Calu3 (cell line): ENCODE measurements around the gene PDCD6IP. TPM values are rescaled to one million over a fixed set of nuclear protein-coding genes. Genes with fewer than 3 reads are reported as not detected.
"Not testable (repeated sequence)": the region's sequence is repeated elsewhere in the genome, so short reads cannot be mapped to it uniquely, and the experiment has no call there.

Experiments
- BruUV-seq: library from RNA; stranded (reverse); fragments of 400-500 nt; replicated peaks from 2 replicates; lab custom pipeline; 2021; lab: Mats Ljungman, UMichigan
- CTCF ChIA-PET: fragments of 300-600 bp; sonication (Branson Sonifier 250); formaldehyde crosslinking; loops from one replicate; lab custom pipeline; 2022; ENCODE audit warnings: antibody characterized with exemption; lab: Charles Lee
- DNase-seq: peaks from one replicate; pipeline ENCODE4 v3.0.0; 2022
- H3K27ac Mint-ChIP-seq: one replicate; pipeline ENCODE4 v1.8.0; 2022; ENCODE audit warnings: mixed read lengths; ENCODE audit not compliant: unreplicated experiment
- H3K27me3 Mint-ChIP-seq: one replicate; pipeline ENCODE4 v1.8.0; 2022; ENCODE audit warnings: mixed read lengths; ENCODE audit not compliant: unreplicated experiment
- H3K36me3 Mint-ChIP-seq: one replicate; pipeline ENCODE4 v1.8.0; 2022; ENCODE audit warnings: mild to moderate bottlenecking, moderate library complexity, mixed read lengths; ENCODE audit not compliant: insufficient read depth, unreplicated experiment
- H3K4me1 Mint-ChIP-seq: one replicate; pipeline ENCODE4 v1.8.0; 2022; ENCODE audit warnings: mild to moderate bottlenecking, low read depth, mixed read lengths; ENCODE audit not compliant: unreplicated experiment
- H3K4me3 Mint-ChIP-seq: one replicate; pipeline ENCODE4 v1.8.0; 2022; ENCODE audit warnings: mild to moderate bottlenecking, low read depth, moderate library complexity, mixed read lengths; ENCODE audit not compliant: unreplicated experiment
- H3K9me3 Mint-ChIP-seq: one replicate; pipeline ENCODE4 v1.8.0; 2022; ENCODE audit warnings: low read depth, mixed read lengths; ENCODE audit not compliant: unreplicated experiment
- CTCF ChIP-seq: fragments of 200-600 bp; IDR thresholded peaks from one replicate; pipeline ENCODE4 v1.8.0; 2022; ENCODE audit warnings: antibody characterized with exemption; ENCODE audit not compliant: unreplicated experiment
- intact Hi-C: fragments of 100-400 bp; cut with micrococcal nuclease; formaldehyde crosslinking; loops from one replicate; pipeline ENCODE4 v1.10.0; 2022; ENCODE audit not compliant: unreplicated experiment
- total RNA-seq: library from RNA; stranded (reverse); gene quantifications from 2 replicates; pipeline ENCODE4 v1.2.3, GENCODE V29; 2022

PDCD6IP gene
- total RNA-seq, 1 experiment from 2014 or later, result 213 TPM

GRCh38 chr3:33839283-33839682 lies 40.9 kb downstream of the PDCD6IP start:
- no TSS peak for BruUV-seq
- no peak overlapping the region for H3K4me3 Mint-ChIP-seq

GRCh38 chr3:33840179-33840578 lies 41.7 kb downstream of the PDCD6IP start:
- CTCF ChIA-PET, result no interaction called here
- TF ChIP-seq CTCF, result no peak
- Mint-ChIP-seq H3K27ac (no peak overlapping the region), H3K27me3 (no peaks in the 10 kb centered on the region), H3K4me1 (no peaks in the 10 kb centered on the region), H3K9me3 (no peaks in the 10 kb centered on the region), H3K4me3 (no peak overlapping the region), H3K36me3 (peaks cover 16% of the 10 kb centered on the region)
- no peak for DNase-seq
- BruUV-seq, result no TSS peak
- intact Hi-C loops, result no loop called here

More at GRCh38 chr3:33839283-33839682, 40.9 kb downstream of the PDCD6IP start:
- Mint-ChIP-seq H3K4me1 (no peaks in the 10 kb centered on the region), H3K27ac (no peak overlapping the region), H3K27me3 (no peaks in the 10 kb centered on the region), H3K9me3 (no peaks in the 10 kb centered on the region), H3K36me3 (peaks cover 11% of the 10 kb centered on the region)
- CTCF ChIA-PET, result no interaction called here
- intact Hi-C loops, result no loop called here
- DNase-seq, result no peak
- TF ChIP-seq CTCF, result no peak

GRCh38 chr3:33848624-33849347 lies 50.4 kb downstream of the PDCD6IP start:
- Mint-ChIP-seq H3K27ac (no peak overlapping the region), H3K4me3 (no peak overlapping the region), H3K9me3 (no peaks in the 10 kb centered on the region), H3K27me3 (no peaks in the 10 kb centered on the region), H3K4me1 (no peaks in the 10 kb centered on the region), H3K36me3 (peaks cover 19% of the 10 kb centered on the region)
- DNase-seq, result no peak
- intact Hi-C loops, result no loop called here
- CTCF ChIA-PET, result interaction anchor here (0.5 kb wide), 1 partner anchor 12 kb away, joined by 3 read pairs; no protein-coding TSS in a partner anchor
- BruUV-seq, result no TSS peak
- TF ChIP-seq CTCF, result no peak

GRCh38 chr3:33850599-33850998 lies 52.2 kb downstream of the PDCD6IP start:
- CTCF ChIA-PET, H3K9me3 Mint-ChIP-seq, BruUV-seq, intact Hi-C loops, H3K4me3 Mint-ChIP-seq, H3K27me3 Mint-ChIP-seq, DNase-seq, H3K27ac Mint-ChIP-seq, H3K4me1 Mint-ChIP-seq: not testable (repeated sequence)
- peaks cover 18% of the 10 kb centered on the region for H3K36me3 Mint-ChIP-seq

GRCh38 chr3:33855407-33855806 lies 57.0 kb downstream of the PDCD6IP start:
- BruUV-seq, H3K9me3 Mint-ChIP-seq, H3K27me3 Mint-ChIP-seq, H3K4me3 Mint-ChIP-seq, DNase-seq, CTCF ChIA-PET, intact Hi-C loops: not testable (repeated sequence)
- Mint-ChIP-seq H3K4me1 (peaks cover 13% of the 10 kb centered on the region), H3K27ac (peak overlapping the region; percentile 49), H3K36me3 (peaks cover 13% of the 10 kb centered on the region)
